Stimulated activated memory B cell treated with anti-CD40 and anti-IgM and Interleukin-4, amounts not matched to agents 10 μg/mL and 1 μg/mL and 100 μg/mL, for 72 hours (primary cell): ENCODE data around the gene ZNF266.

Experiments
- ATAC-seq: fragments of 150-1000 bp; cut with Tn5 transposase; 2 replicates; pipeline ENCODE4 v1.10.0; 2021
- H3K27ac Mint-ChIP-seq: one replicate; pipeline ENCODE4 v1.8.0; 2022; ENCODE audit warnings: mild to moderate bottlenecking, mixed read lengths
- H3K27me3 Mint-ChIP-seq: one replicate; pipeline ENCODE4 v1.8.0; 2022; ENCODE audit warnings: mixed read lengths
- H3K36me3 Mint-ChIP-seq: one replicate; pipeline ENCODE4 v1.8.0; 2022; ENCODE audit warnings: mixed read lengths
- H3K4me1 Mint-ChIP-seq: one replicate; pipeline ENCODE4 v1.8.0; 2022; ENCODE audit warnings: mixed read lengths
- H3K4me3 Mint-ChIP-seq: one replicate; pipeline ENCODE4 v1.8.0; 2022; ENCODE audit warnings: mild to moderate bottlenecking, moderate library complexity, mixed read lengths
- H3K9me3 Mint-ChIP-seq: one replicate; pipeline ENCODE4 v1.8.0; 2022; ENCODE audit warnings: mixed read lengths

Gene ZNF266

DNA sequence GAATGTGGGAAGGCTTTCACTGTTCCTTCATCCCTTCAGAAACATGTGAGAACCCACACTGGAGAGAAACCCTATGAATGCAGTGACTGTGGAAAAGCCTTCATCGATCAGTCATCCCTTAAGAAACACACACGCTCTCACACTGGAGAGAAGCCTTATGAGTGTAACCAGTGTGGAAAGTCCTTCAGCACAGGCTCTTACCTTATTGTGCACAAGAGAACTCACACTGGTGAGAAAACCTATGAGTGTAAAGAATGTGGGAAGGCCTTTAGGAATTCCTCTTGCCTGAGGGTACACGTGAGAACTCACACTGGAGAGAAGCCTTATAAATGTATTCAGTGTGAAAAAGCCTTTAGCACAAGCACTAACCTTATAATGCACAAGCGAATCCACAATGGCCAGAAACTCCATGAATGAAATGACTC is 54.0 kb downstream of the ZNF266 start:
- Mint-ChIP-seq H3K9me3 (peaks cover 27% of the 10 kb centered on the region), H3K4me3 (no peak overlapping the region), H3K36me3 (peaks cover 92% of the 10 kb centered on the region), H3K27me3 (no peaks in the 10 kb centered on the region), H3K4me1 (no peaks in the 10 kb centered on the region), H3K27ac (no peak overlapping the region)
- ATAC-seq, result no peak

DNA sequence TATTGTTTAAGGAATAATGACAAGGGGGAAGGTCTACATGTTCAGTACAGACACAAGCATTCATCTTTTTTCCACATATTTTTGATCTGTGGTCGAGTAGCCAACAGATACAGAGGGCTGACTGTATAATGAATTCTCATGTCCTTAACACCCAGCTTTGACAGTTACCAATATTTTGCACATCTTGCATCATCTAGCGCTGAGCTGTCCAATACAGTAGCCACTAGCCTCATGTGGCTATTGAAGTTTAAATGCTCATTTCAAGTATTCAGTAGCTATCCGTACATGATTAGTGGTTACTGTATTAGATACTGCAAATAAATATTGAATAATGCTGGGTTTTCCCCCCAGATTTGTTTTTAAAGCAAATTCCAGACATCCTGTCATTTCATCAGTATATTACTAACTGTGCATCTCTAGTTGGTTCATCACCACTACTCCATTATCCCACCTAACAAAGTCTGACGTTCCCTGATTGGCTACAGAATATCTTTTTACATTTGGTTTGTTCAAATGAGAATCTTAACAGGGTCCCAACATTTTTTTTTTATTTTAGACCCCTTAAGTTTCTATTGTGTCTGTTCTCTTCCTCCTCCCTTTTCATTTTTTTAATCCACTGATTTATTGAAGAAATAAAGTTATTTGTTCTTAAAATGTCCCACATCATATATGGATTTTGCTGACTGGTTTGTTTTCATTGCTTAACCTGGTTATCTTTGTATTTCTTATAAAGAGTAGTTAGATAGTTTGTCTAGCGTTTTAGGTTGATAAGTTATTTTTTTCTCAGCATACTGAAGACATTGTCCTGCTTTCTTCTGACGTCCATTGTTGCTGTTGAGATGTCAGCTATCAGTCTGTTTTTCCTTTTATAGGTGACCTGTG is 64.4 kb downstream of the ZNF266 start:
- H3K9me3 Mint-ChIP-seq, result peaks cover 33% of the 10 kb centered on the region
- no peaks in the 10 kb centered on the region for H3K4me1 Mint-ChIP-seq
- no peak overlapping the region for H3K4me3 Mint-ChIP-seq
- ATAC-seq, result no peak
- H3K27me3 Mint-ChIP-seq, result no peaks in the 10 kb centered on the region
- H3K27ac Mint-ChIP-seq, result no peak overlapping the region
- H3K36me3 Mint-ChIP-seq, result peaks cover 82% of the 10 kb centered on the region

DNA sequence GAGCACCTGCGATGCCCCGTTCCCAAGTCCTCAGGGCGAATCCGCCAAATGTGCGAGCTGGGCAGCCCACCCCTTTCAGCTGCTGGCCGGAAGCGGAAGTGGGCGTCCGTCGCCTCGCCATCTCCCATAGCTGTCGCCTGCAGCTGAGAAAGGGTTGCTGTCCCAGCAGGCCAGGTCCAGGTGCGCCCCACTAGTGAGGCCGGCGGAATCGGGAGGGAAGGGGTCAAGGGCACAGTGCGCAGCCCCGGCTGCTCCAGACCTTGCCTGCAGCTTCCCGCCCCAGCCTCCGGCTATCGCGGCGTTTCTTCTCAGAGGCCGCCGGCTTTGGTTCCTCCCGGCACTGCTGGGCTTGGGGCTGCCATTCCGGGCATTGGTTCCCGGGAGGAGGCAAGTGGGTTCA is 72.5 kb downstream of the ZNF266 start, which contains the start of gene ZNF177:
TSS of gene ZNF177 (plus strand) at position 109 of the 400 bp plus-strand sequence. CDS start 15,299 bp downstream, outside the sequence.
- H3K27me3 Mint-ChIP-seq, result no peaks in the 10 kb centered on the region
- H3K4me3 Mint-ChIP-seq, result no peak within 1 kb of the TSS
- H3K27ac Mint-ChIP-seq, result no peak within 1 kb of the TSS
- no peaks in the 10 kb centered on the region for H3K4me1 Mint-ChIP-seq
- peaks cover 43% of the 10 kb centered on the region for H3K36me3 Mint-ChIP-seq
- ATAC-seq, result no peak
- peaks cover 24% of the 10 kb centered on the region for H3K9me3 Mint-ChIP-seq
